ENCODE results near the gene FTSJ3. TPM values are rescaled to one million over a fixed set of nuclear protein-coding genes. Genes with fewer than 3 reads are reported as not detected.

FTSJ3 gene
- total RNA-seq, 1 experiment from 2014 or later, result 80.3 TPM

DNA sequence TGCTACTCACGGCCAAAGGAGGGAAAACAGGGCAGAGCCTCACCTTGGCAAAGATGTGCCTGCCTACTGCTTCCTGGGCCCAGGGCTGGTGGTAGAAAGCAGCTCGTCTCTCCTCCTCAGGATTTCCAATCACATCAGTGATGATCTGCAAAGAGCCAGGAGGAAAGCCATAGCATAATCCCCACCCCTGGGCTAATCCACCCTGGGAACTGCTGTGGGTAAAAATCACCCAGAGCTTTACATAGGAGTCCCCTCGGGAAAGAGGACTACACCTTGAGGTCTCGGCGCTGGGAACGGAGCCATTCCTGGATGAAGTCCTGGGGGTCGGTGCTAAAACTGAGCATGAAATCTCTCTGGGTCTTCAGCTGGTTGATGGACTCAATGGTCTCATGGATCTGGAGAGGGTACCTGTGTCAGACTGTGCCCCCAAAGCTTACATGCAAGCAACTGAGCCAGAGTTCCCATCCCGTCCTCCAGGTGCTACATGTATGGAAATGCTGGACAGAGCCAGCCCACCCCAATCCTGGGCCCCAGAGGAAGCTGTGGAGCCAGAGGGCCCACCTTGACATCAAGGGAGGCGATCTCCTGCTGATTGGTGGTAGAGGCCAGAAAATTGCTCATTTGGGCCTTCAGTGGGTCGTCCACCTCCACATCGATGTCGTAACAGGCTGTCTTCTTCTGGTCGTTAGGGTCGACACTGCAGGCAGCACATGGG lies 5.7 kb upstream of the FTSJ3 start:
- no peaks in the 10 kb centered on the region for H3K23me2 ChIP-seq (ENCODE audit: insufficient read length, low read depth, low read length, poor library complexity, severe bottlenecking)
- Mint-ChIP-seq H3K27me3 (ENCODE audit: low read depth) (no peaks in the 10 kb centered on the region), H3K36me3 (ENCODE audit: insufficient read depth in 1 of 3, low read depth in 3 of 3) (peaks cover 60 to 88% (median 82%) of the 10 kb centered on the region in 3 experiments), H3K4me3 (no peak overlapping the region), H3K9me3 (no peaks in the 10 kb centered on the region), H3K27ac (no peak overlapping the region), H3K4me1 (peaks cover 6 to 15% of the 10 kb centered on the region in 2 experiments)
- H3K14ac ChIP-seq (ENCODE audit: insufficient read depth, low read length), result no peak overlapping the region
- no peak overlapping the region for H2BK20ac ChIP-seq (ENCODE audit: low read depth, low read length, poor library complexity, severe bottlenecking)
- H3K18ac ChIP-seq (ENCODE audit: insufficient read length, low read depth, low read length), result no peak overlapping the region
- no peak overlapping the region for H3K4me2 ChIP-seq (ENCODE audit: insufficient read depth, insufficient read length, low read length)
- no peaks in the 10 kb centered on the region for H3K9me3 ChIP-seq (ENCODE audit: control insufficient read depth, low read depth, low read length)
- H3T11ph ChIP-seq (ENCODE audit: low read length), result no peak overlapping the region
- H3K4ac ChIP-seq (ENCODE audit: low read depth, low read length), result no peak overlapping the region
- H2AFZ ChIP-seq (ENCODE audit: low read length), result no peak overlapping the region
- H2AK5ac ChIP-seq (ENCODE audit: insufficient read length, low read length), result no peak overlapping the region
- no CpG with 5 or more reads among the region's 14 CpGs for WGBS (ENCODE audit: extremely low coverage, insufficient read length, low lambda C conversion rate)
- no peak overlapping the region for H3K23ac ChIP-seq (ENCODE audit: insufficient read length, low read depth, low read length)
- no peak overlapping the region for H2BK15ac ChIP-seq (ENCODE audit: low read depth, low read length)
- peaks cover 3% of the 10 kb centered on the region for H3K79me1 ChIP-seq (ENCODE audit: insufficient read depth, low read depth, low read length, poor library complexity, severe bottlenecking)
- H3K9ac ChIP-seq (ENCODE audit: extremely low read depth, insufficient read length, low read length), result no peak overlapping the region
- no peak overlapping the region for H2BK5ac ChIP-seq (ENCODE audit: insufficient read length, low read length)
- H3K56ac ChIP-seq (ENCODE audit: insufficient read length, low read depth, low read length), result no peak overlapping the region
- H2BK120ac ChIP-seq (ENCODE audit: low read depth, low read length, poor library complexity, severe bottlenecking), result no peak overlapping the region
- no peak overlapping the region for H2BK12ac ChIP-seq (ENCODE audit: insufficient read length, low read depth, low read length)
- H3K27ac ChIP-seq (ENCODE audit: insufficient read length, low read depth, low read length), result no peak overlapping the region
- H3K27me3 ChIP-seq (ENCODE audit: insufficient read depth, low read length), result no peaks in the 10 kb centered on the region
- H4K5ac ChIP-seq (ENCODE audit: insufficient read length, low read depth, low read length), result no peak overlapping the region
- H3K79me2 ChIP-seq (ENCODE audit: insufficient read depth, low read length), result peaks cover under 1% of the 10 kb centered on the region; the same call in 1 of the 2 replicates
- H3K4me1 ChIP-seq (ENCODE audit: insufficient read depth, low read length), result no peaks in the 10 kb centered on the region
- TF ChIP-seq, protein P1, sequence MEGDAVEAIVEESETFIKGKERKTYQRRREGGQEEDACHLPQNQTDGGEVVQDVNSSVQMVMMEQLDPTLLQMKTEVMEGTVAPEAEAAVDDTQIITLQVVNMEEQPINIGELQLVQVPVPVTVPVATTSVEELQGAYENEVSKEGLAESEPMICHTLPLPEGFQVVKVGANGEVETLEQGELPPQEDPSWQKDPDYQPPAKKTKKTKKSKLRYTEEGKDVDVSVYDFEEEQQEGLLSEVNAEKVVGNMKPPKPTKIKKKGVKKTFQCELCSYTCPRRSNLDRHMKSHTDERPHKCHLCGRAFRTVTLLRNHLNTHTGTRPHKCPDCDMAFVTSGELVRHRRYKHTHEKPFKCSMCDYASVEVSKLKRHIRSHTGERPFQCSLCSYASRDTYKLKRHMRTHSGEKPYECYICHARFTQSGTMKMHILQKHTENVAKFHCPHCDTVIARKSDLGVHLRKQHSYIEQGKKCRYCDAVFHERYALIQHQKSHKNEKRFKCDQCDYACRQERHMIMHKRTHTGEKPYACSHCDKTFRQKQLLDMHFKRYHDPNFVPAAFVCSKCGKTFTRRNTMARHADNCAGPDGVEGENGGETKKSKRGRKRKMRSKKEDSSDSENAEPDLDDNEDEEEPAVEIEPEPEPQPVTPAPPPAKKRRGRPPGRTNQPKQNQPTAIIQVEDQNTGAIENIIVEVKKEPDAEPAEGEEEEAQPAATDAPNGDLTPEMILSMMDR (conservative IDR thresholded peaks at IDR 0.05), result no peak
- DNase-seq, result no peak
- peaks cover 2% of the 10 kb centered on the region for H4K20me1 ChIP-seq (ENCODE audit: control insufficient read depth, insufficient read depth, insufficient read length)
- no peak overlapping the region for H4K91ac ChIP-seq (ENCODE audit: insufficient read length, low read depth, low read length)
- H4K8ac ChIP-seq (replicated peaks; ENCODE audit: insufficient read length, low read depth, low read length), result no peak overlapping the region
